A549 (cell line): ENCODE measurements around the gene ADCY1. TPM values are rescaled to one million over a fixed set of nuclear protein-coding genes. Genes with fewer than 3 reads are reported as not detected.

ENCODE experiments used
- ATAC-seq, 2 experiments: fragments of 200-7000 bp in 1 of 2; fragments of >200 bp in 1 of 2; cut with Nextera tagmentation in 1 of 2; cut with Tn5 transposase in 1 of 2; 3 replicates each; pipeline versions ENCODE4 v1.8.0 to v1.9.1; 2018 to 2020; ENCODE audit warnings: mild to moderate bottlenecking in 1 of 2, moderate library complexity in 1 of 2
- CTCF ChIA-PET: fragments of 300-600 bp; sonication (Branson Sonifier 250); formaldehyde crosslinking; extraction: SDS; loops from one replicate; lab custom pipeline; 2021; ENCODE audit warnings: antibody characterized with exemption, inconsistent platforms; lab: Yijun Ruan, JAX
- POLR2A ChIA-PET: fragments of 350-600 bp; formaldehyde crosslinking; extraction: SDS; loops from one replicate; lab custom pipeline; 2021; ENCODE audit warnings: antibody characterized with exemption, inconsistent platforms; lab: Yijun Ruan, JAX
- DNase-seq, 2 experiments: peaks; one replicate each; pipeline versions ENCODE4 v3.0.0 to v3.0.0-alpha.2; 2011 to 2016; ENCODE audit warnings: low read depth in 1 of 2, low spot score in 1 of 2
- FAIRE-seq: peaks from 2 replicates; lab custom pipeline; 2011; peaks lifted over from hg19 to GRCh38; lab: Jason Lieb, UNC
- H3K27ac ChIP-seq, 2 experiments: fragments of >200 bp; sonication (Bioruptor Twin); formaldehyde crosslinking; 3 replicates each; pipeline ENCODE4 v1.5.1; 2016 to 2017
- H3K4me1 ChIP-seq: fragments of >200 bp; sonication (Bioruptor Twin); formaldehyde crosslinking; 3 replicates; pipeline ENCODE4 v1.6.1; 2016
- H3K4me2 ChIP-seq: fragments of >200 bp; sonication (Bioruptor Twin); formaldehyde crosslinking; 3 replicates; pipeline ENCODE4 v1.6.1; 2016
- H3K4me3 ChIP-seq: fragments of >200 bp; sonication (Bioruptor Twin); formaldehyde crosslinking; 3 replicates; pipeline ENCODE4 v1.5.1; 2016
- H3K9me3 ChIP-seq: fragments of >200 bp; sonication (Bioruptor Twin); formaldehyde crosslinking; 3 replicates; pipeline ENCODE4 v1.6.1; 2016
- BHLHE40 ChIP-seq: IDR thresholded peaks from 2 replicates; pipeline ENCODE4 v1.6.1; 2012; ENCODE audit warnings: low read depth, low read length, inconsistent platforms
- CBX2 ChIP-seq: fragments of 200-600 bp; sonication (generic); IDR thresholded peaks from 2 replicates; pipeline ENCODE4 v1.6.1; 2016; ENCODE audit warnings: low read depth, mild to moderate bottlenecking, borderline replicate concordance
- CHD4 ChIP-seq: fragments of 200-600 bp; sonication (generic); IDR thresholded peaks from 2 replicates; pipeline ENCODE4 v1.6.1; 2016; ENCODE audit warnings: antibody characterized with exemption, mild to moderate bottlenecking, borderline replicate concordance
- EHF ChIP-seq: fragments of 250-450 bp; sonication (Bioruptor Pico); IDR thresholded peaks from 2 replicates; pipeline ENCODE4 v1.5.0; 2020; ENCODE audit warnings: mild to moderate bottlenecking
- EP300 ChIP-seq, 2 experiments: fragments of >200 bp; sonication (Bioruptor Twin); formaldehyde crosslinking; IDR thresholded peaks; 2 replicates in 1 of 2; 3 replicates in 1 of 2; pipeline ENCODE4 v1.6.1; 2016 to 2017
- FOSB ChIP-seq: fragments of 250-450 bp; sonication (Bioruptor Pico); IDR thresholded peaks from 2 replicates; pipeline ENCODE4 v1.5.0; 2020; ENCODE audit warnings: mild to moderate bottlenecking, moderate library complexity
- FOSL2 ChIP-seq, 2 experiments: fragments of 450-650 bp in 1 of 2; fragments of >200 bp in 1 of 2; sonication (Bioruptor Twin) in 1 of 2; formaldehyde crosslinking; IDR thresholded peaks; 2 replicates each; pipeline versions ENCODE4 v1.5.0 to v1.6.1; 2016 to 2020; ENCODE audit warnings: mild to moderate bottlenecking in 1 of 2, moderate library complexity in 1 of 2
- GATA3 ChIP-seq: IDR thresholded peaks from 2 replicates; pipeline ENCODE4 v1.6.1; 2012; ENCODE audit warnings: borderline replicate concordance
- HOXA7 ChIP-seq: fragments of 250-450 bp; sonication (Bioruptor Pico); IDR thresholded peaks from 2 replicates; pipeline ENCODE4 v1.5.0; 2020; ENCODE audit warnings: mild to moderate bottlenecking, moderate library complexity
- JUN ChIP-seq, 2 experiments: fragments of >200 bp; sonication (Bioruptor Twin); formaldehyde crosslinking; IDR thresholded peaks; 2 replicates in 1 of 2; 3 replicates in 1 of 2; pipeline ENCODE4 v1.6.1; 2016 to 2017
- JUNB ChIP-seq: fragments of >200 bp; sonication (Bioruptor Twin); formaldehyde crosslinking; IDR thresholded peaks from 2 replicates; pipeline ENCODE4 v1.6.1; 2016
- KDM1A ChIP-seq: fragments of 200-600 bp; sonication (generic); IDR thresholded peaks from 2 replicates; pipeline ENCODE4 v1.6.1; 2016; ENCODE audit warnings: low read depth, mild to moderate bottlenecking
- KDM5A ChIP-seq: fragments of 200-600 bp; sonication (generic); IDR thresholded peaks from 2 replicates; pipeline ENCODE4 v1.6.1; 2016; ENCODE audit warnings: antibody characterized with exemption, mild to moderate bottlenecking
- MAFK ChIP-seq: fragments of 450-650 bp; IDR thresholded peaks from 2 replicates; pipeline ENCODE4 v1.6.1; 2014; ENCODE audit not compliant: partially characterized antibody
- MAZ ChIP-seq: fragments of 150-350 bp; IDR thresholded peaks from 2 replicates; pipeline ENCODE4 v1.6.1; 2014; ENCODE audit warnings: antibody characterized with exemption, low read depth, low read length, borderline replicate concordance
- NFE2L2 ChIP-seq: fragments of 150-350 bp; conservative IDR thresholded peaks from 2 replicates; pipeline ENCODE4 v1.6.1; 2014; ENCODE audit warnings: low read length
- PHF8 ChIP-seq: fragments of 200-600 bp; sonication (generic); IDR thresholded peaks from 2 replicates; pipeline ENCODE4 v1.6.1; 2016; ENCODE audit warnings: low read depth, mild to moderate bottlenecking, antibody characterized with exemption, moderate library complexity, borderline replicate concordance
- RCOR1 ChIP-seq: fragments of 150-350 bp; IDR thresholded peaks from 2 replicates; pipeline ENCODE4 v1.6.1; 2014; ENCODE audit warnings: antibody characterized with exemption, low read length, low read depth
- RNF2 ChIP-seq: fragments of 200-600 bp; sonication (generic); IDR thresholded peaks from 2 replicates; pipeline ENCODE4 v1.6.1; 2016; ENCODE audit warnings: low read depth, mild to moderate bottlenecking, antibody characterized with exemption, moderate library complexity, borderline replicate concordance
- TFCP2L1 ChIP-seq: fragments of 250-450 bp; sonication (Bioruptor Pico); IDR thresholded peaks from 2 replicates; pipeline ENCODE4 v1.5.0; 2021; ENCODE audit warnings: mild to moderate bottlenecking
- TP53 ChIP-seq: fragments of 250-450 bp; sonication (Bioruptor Pico); IDR thresholded peaks from 2 replicates; pipeline ENCODE4 v1.5.0; 2021; ENCODE audit warnings: mild to moderate bottlenecking, moderate library complexity
- ZC3H11A ChIP-seq: fragments of 450-650 bp; IDR thresholded peaks from 2 replicates; pipeline ENCODE4 v1.6.1; 2014; ENCODE audit warnings: antibody characterized with exemption, mild to moderate bottlenecking
- ZFP36 ChIP-seq: fragments of 450-650 bp; IDR thresholded peaks from 2 replicates; pipeline ENCODE4 v1.6.1; 2014; ENCODE audit warnings: borderline replicate concordance; ENCODE audit not compliant: partially characterized antibody
- WGBS: methylation state at CpG from one replicate; pipeline ENCODE4 v1.1.6; 2017; ENCODE audit errors: missing lambda C conversion rate; 5-methylcytosine and 5-hydroxymethylcytosine counted together
- polyA plus RNA-seq, 4 experiments: library from polyadenylated mRNA; depleted of rRNA in 3 of 4; stranded (reverse); fragments of >200 nt; fragmentation: RNase III in 1 of 4; extraction: RNeasy Plus Mini Kit Qiagen cat#74134 plus additional on column Dnase treatment in 1 of 4; gene quantifications; 2 replicates in 3 of 4; 3 replicates in 1 of 4; pipeline ENCODE4 v1.2.3, GENCODE V29; 2011 to 2017
- TF ChIP-seq, protein P1 (sequence below): fragments of >200 bp; sonication (Bioruptor Twin); formaldehyde crosslinking; IDR thresholded peaks from 2 replicates; pipeline ENCODE4 v1.6.1; 2016
- TF ChIP-seq, protein P2 (sequence below): IDR thresholded peaks from 2 replicates; pipeline ENCODE4 v1.6.1; 2012
- TF ChIP-seq, protein P3 (sequence below): fragments of 250-450 bp; sonication (Bioruptor Pico); IDR thresholded peaks from 2 replicates; pipeline ENCODE4 v1.5.0; 2021; ENCODE audit warnings: mild to moderate bottlenecking, moderate library complexity, borderline replicate concordance
- TF ChIP-seq, protein P4 (sequence below): fragments of 450-650 bp; IDR thresholded peaks from 2 replicates; pipeline ENCODE4 v1.6.1; 2014; ENCODE audit warnings: antibody characterized with exemption
- TF ChIP-seq, protein P5 (sequence below): IDR thresholded peaks from 2 replicates; pipeline ENCODE4 v1.6.1; 2012; ENCODE audit warnings: low read depth, borderline replicate concordance

Gene ADCY1
- polyA plus RNA-seq, 2 of the 4 experiments (the other 2 are of a cell fraction), result 1.3 to 1.7 TPM

DNA sequence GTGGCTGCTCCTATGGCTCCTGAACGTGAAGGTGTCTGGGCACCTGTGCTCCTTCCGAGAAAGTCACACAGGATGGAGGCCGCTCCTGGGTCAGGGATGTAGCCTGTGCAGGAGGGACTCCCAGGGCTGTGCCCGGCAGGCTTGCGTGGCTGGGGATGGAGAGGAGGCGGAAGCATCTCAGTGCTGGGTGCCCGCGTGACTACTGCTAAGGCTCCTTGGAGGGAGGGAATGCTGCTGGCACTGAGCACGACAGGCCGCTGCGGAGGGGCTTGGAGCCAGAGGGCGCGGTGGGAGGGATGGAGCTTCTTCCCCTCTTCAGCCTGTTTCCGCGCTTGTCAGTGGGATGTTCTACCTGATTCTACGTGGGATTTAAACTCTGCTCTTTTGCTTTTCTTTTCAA is 35.0 kb downstream of the ADCY1 start:
- WGBS, result 74% methylated on average over 15 of the region's 16 CpGs
- ChIA-PET POLR2A (no interaction called here), CTCF (no interaction called here)
- Histone ChIP-seq H3K4me1 (no peaks in the 10 kb centered on the region), H3K4me3 (no peak overlapping the region), H3K4me2 (no peak overlapping the region), H3K27ac (no peak overlapping the region), H3K9me3 (peaks cover 20% of the 10 kb centered on the region)
- no peak for ATAC-seq
- no peak for FAIRE-seq
- DNase-seq, result no peak
- TF ChIP-seq, protein P1, sequence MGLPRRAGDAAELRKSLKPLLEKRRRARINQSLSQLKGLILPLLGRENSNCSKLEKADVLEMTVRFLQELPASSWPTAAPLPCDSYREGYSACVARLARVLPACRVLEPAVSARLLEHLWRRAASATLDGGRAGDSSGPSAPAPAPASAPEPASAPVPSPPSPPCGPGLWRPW, result no peak

DNA sequence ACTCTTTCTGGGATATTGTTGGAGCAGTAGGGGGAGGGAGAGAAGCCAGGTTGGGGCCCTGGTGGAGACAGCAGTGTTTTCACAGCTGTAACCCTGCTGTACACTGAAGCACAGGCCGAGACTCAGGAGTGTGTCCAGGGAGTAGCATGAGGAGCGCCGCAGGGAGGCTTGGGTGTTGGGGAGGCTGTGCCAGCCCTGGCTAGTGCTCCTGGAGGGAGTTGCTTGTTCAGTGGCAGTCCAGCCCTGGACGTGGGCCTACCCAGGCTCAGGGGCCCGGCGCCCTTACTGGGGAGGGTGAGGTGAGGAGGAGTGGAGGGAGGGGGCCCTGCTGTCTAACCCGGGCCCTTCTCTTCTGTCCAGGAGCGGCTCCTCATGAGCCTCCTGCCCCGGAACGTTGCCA is 35.9 kb downstream of the ADCY1 start:
- Histone ChIP-seq H3K4me3 (no peak overlapping the region), H3K9me3 (peaks cover 20% of the 10 kb centered on the region), H3K4me1 (no peaks in the 10 kb centered on the region), H3K27ac (no peak overlapping the region), H3K4me2 (no peak overlapping the region)
- 43% methylated on average over 7 of the region's 10 CpGs for WGBS
- POLR2A ChIA-PET, result no interaction called here
- DNase-seq (no peak), ATAC-seq (no peak), FAIRE-seq (no peak)
- TF ChIP-seq JUN (IDR thresholded peaks at IDR 0.05) (no peak), JUNB (no peak), EP300 (IDR thresholded peaks at IDR 0.05) (no peak), FOSL2 (IDR thresholded peaks at IDR 0.05) (no peak), FOSL2 (CRISPR knock-in tag; IDR thresholded peaks at IDR 0.05) (no peak), PHF8 (no peak), ZFP36 (no peak), HOXA7 (CRISPR knock-in tag) (no peak), KDM5A (no peak), NFE2L2 (no peak), RNF2 (no peak), FOSB (no peak), TFCP2L1 (no peak), CBX2 (no peak), ZC3H11A (no peak), BHLHE40 (no peak)
- TF ChIP-seq, protein P2, sequence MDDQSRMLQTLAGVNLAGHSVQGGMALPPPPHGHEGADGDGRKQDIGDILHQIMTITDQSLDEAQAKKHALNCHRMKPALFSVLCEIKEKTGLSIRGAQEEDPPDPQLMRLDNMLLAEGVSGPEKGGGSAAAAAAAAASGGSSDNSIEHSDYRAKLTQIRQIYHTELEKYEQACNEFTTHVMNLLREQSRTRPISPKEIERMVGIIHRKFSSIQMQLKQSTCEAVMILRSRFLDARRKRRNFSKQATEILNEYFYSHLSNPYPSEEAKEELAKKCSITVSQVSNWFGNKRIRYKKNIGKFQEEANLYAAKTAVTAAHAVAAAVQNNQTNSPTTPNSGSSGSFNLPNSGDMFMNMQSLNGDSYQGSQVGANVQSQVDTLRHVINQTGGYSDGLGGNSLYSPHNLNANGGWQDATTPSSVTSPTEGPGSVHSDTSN, result no peak
- TF ChIP-seq, protein P3, sequence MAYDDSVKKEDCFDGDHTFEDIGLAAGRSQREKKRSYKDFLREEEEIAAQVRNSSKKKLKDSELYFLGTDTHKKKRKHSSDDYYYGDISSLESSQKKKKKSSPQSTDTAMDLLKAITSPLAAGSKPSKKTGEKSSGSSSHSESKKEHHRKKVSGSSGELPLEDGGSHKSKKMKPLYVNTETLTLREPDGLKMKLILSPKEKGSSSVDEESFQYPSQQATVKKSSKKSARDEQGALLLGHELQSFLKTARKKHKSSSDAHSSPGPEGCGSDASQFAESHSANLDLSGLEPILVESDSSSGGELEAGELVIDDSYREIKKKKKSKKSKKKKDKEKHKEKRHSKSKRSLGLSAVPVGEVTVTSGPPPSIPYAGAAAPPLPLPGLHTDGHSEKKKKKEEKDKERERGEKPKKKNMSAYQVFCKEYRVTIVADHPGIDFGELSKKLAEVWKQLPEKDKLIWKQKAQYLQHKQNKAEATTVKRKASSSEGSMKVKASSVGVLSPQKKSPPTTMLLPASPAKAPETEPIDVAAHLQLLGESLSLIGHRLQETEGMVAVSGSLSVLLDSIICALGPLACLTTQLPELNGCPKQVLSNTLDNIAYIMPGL, result no peak
- TF ChIP-seq, protein P4, sequence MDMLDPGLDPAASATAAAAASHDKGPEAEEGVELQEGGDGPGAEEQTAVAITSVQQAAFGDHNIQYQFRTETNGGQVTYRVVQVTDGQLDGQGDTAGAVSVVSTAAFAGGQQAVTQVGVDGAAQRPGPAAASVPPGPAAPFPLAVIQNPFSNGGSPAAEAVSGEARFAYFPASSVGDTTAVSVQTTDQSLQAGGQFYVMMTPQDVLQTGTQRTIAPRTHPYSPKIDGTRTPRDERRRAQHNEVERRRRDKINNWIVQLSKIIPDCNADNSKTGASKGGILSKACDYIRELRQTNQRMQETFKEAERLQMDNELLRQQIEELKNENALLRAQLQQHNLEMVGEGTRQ, result no peak
- CTCF ChIA-PET, result interaction anchor here (0.7 kb wide), 1 partner anchor 353 kb away, joined by 3 read pairs; no protein-coding TSS in a partner anchor

DNA sequence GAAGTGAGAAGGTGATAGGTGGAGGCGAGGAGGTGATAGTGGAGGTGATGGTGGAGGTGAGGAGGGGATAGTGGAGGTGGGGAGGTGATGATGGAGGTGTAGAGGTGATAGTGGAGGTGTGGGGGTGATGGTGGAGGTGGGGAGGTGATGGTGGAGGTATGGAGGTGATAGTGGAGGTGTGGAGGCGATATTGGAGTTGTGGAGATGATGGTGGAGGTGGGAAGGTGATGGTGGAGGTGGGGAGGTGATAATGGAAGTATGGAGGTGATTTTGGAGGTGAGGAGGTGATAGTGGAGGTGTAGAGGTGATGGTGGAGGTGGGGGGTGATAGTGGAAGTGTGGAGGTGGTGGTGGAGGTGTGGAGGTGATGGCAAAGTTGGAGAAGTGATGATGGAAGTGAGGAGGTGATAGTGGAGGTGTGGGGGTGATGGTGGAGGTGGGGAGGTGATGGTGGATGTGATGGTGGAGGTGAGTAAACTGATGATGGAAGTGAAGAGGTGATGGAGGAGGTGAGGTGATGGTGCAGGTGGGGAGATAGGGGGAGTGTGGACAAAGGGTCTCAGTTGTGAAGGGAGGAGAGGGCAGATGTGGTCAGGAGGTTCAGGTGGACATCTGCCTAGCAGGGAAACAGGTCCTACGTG is 36.6 kb downstream of the ADCY1 start:
- 7% methylated on average over 3 of the region's 3 CpGs for WGBS
- Histone ChIP-seq H3K27ac (no peak overlapping the region), H3K9me3 (peaks cover 27% of the 10 kb centered on the region), H3K4me3 (no peak overlapping the region), H3K4me2 (no peak overlapping the region), H3K4me1 (no peaks in the 10 kb centered on the region)
- ChIA-PET POLR2A (no interaction called here), CTCF (interaction anchor here (0.6 to 0.7 kb wide), 2 partner anchors 32 to 354 kb away, joined by 3 read pairs; no protein-coding TSS in a partner anchor)
- DNase-seq (no peak), ATAC-seq (no peak), FAIRE-seq (no peak)
- no peak for TF ChIP-seq RCOR1
- TF ChIP-seq GATA3, result no peak
- no peak for TF ChIP-seq RNF2
- TF ChIP-seq CHD4, result no peak
- no peak for TF ChIP-seq EHF (CRISPR knock-in tag)
- TF ChIP-seq MAFK, result no peak
- TF ChIP-seq, protein P4, result no peak
- no peak for TF ChIP-seq KDM1A
- TF ChIP-seq EP300 (IDR thresholded peaks at IDR 0.05), result no peak
- no peak for TF ChIP-seq TP53 (CRISPR knock-in tag)
- no peak for TF ChIP-seq JUN (IDR thresholded peaks at IDR 0.05)
- no peak for TF ChIP-seq FOSB
- TF ChIP-seq FOSL2 (IDR thresholded peaks at IDR 0.05), result no peak
- TF ChIP-seq FOSL2 (CRISPR knock-in tag; IDR thresholded peaks at IDR 0.05), result no peak
- no peak for TF ChIP-seq MAZ
- TF ChIP-seq, protein P5, sequence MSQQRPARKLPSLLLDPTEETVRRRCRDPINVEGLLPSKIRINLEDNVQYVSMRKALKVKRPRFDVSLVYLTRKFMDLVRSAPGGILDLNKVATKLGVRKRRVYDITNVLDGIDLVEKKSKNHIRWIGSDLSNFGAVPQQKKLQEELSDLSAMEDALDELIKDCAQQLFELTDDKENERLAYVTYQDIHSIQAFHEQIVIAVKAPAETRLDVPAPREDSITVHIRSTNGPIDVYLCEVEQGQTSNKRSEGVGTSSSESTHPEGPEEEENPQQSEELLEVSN, result no peak
- no peak for TF ChIP-seq KDM5A
